GM19043 (cell line): ENCODE results near the gene CATSPERD.
A peak's percentile ranks its signal among the peaks of the same experiment; 100 is the strongest.

Experiments used
- ATAC-seq: cut with Tn5 transposase; IDR thresholded peaks from one replicate; pipeline ENCODE4 v1.9.1; 2021; ENCODE audit warnings: low read depth; ENCODE audit not compliant: unreplicated experiment

Gene CATSPERD

DNA sequence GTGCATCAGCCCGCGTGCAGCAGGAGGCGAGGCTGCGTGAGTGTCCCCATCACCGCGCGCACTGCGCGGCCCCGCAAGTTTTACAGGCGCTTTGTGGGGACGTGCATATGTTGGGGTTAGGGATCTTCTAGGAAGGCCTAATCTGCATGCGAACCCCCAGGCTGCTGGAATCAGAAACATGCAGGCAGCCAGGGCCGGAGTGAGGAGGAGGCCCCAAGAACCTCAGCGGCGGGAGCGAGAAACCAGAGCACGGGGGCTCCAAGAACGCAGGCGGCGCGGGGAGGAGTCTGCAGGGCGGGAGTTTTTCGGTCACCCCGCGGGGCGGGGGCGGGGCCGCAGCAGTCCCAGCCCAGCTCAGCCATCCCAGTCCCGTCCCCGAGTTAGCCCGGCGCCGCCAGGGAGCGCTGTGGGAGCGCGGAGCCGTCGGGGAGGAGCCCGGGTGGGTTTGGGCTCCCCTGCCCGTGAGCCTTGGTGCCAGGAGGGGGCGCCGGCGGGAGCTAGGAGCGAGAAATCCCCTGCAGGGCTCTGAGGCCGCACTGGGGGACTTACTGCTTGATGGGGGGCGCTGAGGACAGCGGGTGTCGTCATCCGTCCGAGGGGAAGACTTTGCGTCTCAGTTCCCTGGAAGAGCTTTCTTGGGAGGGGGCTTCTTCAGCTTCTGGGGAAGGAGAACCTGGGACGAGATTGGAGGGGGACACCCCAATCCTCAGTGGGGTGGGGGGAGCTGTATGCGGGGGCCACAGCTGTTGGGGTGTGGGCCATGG lies 83.5 kb downstream of the CATSPERD start:
- ATAC-seq, result peak; percentile 74

DNA sequence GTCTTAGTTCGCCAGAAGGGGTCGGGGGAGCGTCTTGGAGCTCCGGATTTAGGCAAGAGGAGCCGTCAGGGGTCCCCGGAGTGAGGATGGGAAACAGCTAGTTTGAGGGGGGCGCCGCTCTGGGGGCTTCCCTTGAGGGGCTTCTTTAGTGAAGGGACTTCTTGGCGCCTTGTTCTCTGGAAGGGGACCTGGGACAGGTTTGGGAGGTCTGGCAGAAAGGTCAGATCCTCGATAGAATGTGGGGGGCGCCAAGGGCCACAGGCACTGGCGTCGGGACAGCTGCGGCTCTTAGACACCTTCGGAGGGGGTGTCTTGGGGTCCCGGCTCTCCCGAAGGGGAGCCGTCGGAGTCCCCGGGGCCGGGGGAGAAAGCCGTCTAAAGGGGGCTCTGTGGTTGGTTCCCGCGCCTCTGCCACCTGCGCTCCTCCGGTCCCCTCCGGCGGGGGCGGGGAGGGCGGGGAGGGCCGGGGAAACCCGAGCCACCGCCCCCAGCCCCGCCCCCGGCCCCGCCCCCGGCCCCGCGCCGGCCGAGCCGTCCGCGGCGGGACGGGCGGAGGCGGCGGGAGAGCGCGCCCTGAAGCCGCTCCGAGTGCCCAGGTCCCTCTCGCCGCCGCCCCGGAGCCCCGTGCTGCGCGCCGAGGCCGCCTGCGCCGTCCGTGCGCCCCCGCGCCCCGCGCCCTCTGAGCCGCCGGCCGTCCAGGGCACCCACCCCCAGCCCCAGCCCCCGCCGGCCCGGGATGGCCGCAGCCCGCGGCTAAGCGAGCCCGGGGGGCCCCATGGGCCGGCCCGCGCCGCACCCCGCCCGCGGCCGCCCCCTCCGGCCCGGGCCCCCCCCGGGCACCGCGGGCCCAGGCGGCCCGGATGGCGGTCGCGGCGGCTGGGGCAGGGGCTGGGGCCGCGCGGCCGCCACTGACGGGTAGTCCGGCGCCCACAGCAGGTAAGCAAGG lies 84.4 kb downstream of the CATSPERD start, which contains the start of gene NRTN:
NRTN (plus strand) TSS at position 552 of the 946 bp plus-strand sequence. CDS start 19,099 bp downstream, outside the sequence.
- no peak for ATAC-seq

DNA sequence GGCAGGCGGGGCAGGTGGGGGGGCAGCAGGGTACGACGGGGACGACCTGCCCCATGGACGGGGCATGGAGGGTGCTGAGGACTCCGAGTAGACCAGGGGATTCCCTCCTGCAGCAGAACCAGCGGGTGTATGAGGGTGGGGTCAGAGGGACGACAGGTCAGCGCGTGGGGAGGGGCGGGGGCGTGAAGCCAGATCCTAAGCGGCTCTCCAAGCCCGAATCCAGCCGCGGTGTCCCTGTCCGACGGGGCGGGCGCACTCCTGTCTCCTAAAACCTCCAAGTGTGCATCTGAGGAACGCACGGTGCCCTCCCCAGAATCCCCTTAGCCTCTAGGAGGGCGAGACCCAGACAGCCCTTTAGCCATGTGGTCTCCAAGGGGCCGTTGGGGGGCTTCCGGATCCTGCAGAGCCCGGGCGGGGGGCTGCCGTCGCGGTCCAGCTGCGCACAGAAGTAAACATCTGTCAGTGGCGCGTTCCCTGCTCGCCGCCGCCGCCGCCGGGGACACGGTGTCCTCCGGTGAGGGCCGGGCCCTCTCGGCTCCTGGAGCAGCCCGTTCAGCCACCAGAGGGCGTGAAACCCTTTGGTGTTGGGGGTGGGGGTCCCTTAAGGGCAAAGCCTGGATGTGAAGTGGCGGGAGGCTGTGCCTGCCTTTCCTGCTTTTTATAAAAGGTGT lies 85.2 kb downstream of the CATSPERD start:
- ATAC-seq, result no peak

DNA sequence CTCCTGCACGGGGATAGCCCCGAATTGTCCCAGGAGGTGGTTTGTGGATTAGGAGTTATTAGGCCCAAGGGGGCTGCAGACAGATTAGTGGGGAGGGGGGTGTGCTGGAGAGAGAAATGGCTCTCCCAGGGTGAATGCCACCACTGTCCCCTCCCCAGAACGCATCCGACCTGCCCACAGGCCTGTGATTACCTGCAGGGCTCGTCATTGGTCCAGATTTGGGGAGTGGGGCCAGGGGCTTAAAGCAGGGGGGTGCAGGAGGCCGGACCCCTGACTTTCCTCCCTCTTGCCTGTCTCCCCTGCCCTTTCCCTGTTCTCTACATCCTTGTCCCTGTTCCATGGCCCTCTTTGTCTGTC lies 85.7 kb downstream of the CATSPERD start:
- no peak for ATAC-seq

- ATAC-seq, result no peak
Measured at GRCh38 chr19:5806905-5807304, 86.5 kb downstream of the CATSPERD start.

- ATAC-seq, result no peak
Measured at GRCh38 chr19:5808120-5808816, 87.8 kb downstream of the CATSPERD start.

- no peak for ATAC-seq
Measured at GRCh38 chr19:5809053-5809452, 88.6 kb downstream of the CATSPERD start.

DNA sequence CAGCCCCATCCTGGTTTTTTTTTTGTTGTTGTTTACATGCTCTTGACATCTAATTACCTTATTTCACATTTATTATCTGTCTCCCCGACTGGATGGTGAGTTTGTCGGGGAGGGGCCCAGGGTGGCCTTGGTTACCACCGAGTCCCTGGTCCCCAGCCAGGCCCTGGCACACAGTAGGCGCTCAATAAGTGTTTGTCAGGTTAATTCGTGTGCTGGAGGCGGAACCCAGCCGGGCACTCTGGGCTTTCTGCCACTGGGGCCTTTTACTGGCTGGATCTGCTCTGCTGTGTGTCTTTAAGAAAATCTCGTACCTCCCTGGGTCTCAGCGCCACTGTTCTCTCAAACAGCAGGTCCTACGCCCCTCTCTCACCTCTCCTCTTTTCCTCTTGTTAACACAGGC lies 89.0 kb downstream of the CATSPERD start:
- no peak for ATAC-seq

DNA sequence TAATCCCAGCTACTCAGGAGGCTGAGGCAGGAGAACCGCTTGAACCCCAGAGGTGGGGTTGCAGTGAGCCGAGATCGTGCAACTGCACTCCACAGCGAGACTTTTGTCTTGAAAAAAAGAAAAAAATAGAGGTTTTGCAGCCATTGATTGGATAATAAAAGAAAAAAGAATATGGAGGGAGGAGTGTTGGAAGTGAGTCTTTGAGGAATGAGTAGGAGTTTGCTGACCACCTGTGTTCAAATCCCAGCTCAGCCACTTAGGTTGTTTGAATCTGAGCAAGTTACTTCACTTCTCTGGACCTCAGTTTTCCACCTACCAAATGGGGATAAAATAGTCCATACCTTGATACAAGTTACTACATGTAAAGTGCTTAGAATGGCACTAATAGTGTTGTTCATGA lies 90.7 kb downstream of the CATSPERD start:
- no peak for ATAC-seq

DNA sequence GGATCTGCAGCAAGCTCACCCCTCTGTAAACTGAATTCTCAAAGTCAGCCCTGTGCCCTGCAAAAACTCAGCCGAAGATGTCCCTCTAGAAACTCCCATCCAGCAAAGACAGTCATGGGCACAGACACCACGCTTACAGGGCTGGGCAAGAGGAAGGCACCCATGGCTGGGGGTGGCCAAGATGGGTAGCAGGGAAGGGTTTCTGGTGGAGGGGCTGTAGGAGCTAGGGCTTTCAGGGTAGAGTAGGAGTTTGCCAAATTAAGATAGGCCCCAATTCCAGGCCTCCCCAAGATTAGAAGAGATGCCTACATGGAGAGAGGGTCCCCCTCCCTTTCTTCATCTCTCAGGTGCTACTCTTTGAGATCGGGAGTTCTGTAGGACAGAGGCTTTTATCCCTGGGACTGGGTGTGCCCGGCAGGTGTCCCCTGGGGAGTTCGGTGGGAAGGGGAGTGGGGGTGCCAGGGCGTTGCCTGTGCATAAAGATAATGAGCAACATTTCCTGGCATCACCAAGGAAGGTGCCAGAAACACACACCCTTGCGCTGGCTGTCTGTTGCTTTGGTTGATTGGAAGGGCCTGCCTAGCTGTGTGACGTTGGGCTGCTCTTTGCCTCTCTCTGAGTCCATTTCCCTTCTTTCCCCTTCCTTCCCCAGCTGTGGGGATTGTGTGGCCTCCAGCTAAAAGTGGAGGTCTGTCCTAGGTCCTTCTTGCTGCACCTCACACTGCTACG lies 93.8 kb downstream of the CATSPERD start:
- ATAC-seq, result no peak

GRCh38 chr19:5814852-5815246 lies 94.4 kb downstream of the CATSPERD start:
- ATAC-seq, result no peak

DNA sequence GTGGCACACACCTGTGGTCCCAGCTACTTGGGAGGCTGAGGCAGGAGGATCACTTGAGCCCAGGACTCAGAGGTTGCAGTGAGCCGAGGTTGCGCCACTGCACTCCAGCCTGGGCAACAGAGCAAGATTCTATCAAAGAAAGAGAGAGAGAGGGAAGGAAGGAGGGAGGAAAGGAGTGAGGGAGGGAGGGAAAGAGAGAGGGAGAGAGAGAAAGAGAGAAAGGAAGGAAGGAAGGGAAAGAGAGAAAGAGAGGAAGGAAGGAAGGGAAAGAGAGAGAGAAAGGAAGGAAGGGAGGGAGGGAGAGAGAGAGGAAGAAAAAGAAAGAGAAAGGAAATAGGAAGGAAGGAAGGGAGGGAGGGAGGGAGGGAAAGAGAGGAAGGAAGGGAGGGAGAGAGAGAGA lies 96.8 kb downstream of the CATSPERD start:
- no peak for ATAC-seq

GRCh38 chr19:5818594-5818993 lies 98.2 kb downstream of the CATSPERD start:
- ATAC-seq, result no peak

GRCh38 chr19:5820785-5821184 lies 100.3 kb downstream of the CATSPERD start:
- no peak for ATAC-seq

- no peak for ATAC-seq
Measured at GRCh38 chr19:5821521-5822180, 101.2 kb downstream of the CATSPERD start.

- no peak for ATAC-seq
Measured at GRCh38 chr19:5822181-5822844, 101.9 kb downstream of the CATSPERD start.

DNA sequence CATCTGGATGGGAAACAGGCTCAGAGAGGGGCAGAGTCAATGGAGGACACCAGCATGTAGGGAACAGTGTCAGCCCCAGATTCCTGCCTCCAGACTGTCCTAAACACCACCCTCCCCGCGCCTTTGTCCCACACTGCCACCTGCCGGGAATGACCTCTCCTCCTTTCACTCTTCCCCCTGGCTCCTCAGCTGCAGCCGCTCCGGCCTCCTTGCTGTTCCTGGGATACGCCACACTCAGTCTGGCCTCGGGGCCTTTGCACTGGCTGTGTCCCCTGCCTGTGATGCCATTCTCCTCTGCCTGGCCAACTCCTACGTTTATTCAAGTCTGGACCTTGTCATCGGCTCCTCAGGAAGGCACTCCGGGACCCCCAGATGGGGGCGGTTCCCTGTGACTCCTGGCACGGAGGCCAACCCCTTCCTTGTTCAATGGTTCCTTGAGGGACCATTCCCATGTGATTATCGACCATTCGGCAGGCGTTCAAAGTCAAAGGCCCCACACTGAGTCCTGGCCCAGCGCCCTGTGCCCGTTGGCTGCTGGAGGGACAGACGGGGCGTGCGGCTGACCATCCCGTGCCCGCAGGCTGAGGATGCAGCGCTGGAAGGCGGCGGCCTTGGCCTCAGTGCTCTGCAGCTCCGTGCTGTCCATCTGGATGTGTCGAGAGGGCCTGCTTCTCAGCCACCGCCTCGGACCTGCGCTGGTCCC lies 103.3 kb downstream of the CATSPERD start:
- ATAC-seq, result no peak

DNA sequence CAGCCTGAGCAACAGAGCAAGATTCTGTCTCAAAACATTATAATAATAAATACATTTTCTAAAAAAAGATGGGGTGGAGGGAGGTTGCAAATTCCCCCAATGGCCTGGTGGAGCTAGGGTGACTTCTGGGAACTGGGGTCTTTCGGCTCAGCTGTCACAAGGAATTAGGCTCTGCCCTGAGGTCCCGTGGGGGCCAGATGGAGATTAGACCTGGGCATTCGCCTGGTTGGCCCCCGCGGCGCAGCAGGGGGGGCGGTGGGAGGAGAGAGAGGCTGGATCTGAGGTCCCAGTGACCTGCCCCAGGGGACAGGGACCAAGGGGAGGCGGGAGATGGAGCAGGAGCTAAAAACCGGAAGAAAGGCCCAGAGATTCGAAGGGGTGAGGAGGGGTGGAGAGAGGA lies 104.3 kb downstream of the CATSPERD start:
- ATAC-seq, result no peak
